Fibroblast of upper back skin (primary cell): Measurements from ENCODE around the gene LIFR.
A peak's percentile ranks its signal among the peaks of the same experiment; 100 is the strongest.

ENCODE experiments used
- DNase-seq: peaks from one replicate; pipeline ENCODE4 v3.0.0-alpha.2; 2013

The LIFR gene

GRCh38 chr5:38463634-38464521 is 92.6 kb downstream of the LIFR start:
- peak; percentile 95 for DNase-seq

DNA sequence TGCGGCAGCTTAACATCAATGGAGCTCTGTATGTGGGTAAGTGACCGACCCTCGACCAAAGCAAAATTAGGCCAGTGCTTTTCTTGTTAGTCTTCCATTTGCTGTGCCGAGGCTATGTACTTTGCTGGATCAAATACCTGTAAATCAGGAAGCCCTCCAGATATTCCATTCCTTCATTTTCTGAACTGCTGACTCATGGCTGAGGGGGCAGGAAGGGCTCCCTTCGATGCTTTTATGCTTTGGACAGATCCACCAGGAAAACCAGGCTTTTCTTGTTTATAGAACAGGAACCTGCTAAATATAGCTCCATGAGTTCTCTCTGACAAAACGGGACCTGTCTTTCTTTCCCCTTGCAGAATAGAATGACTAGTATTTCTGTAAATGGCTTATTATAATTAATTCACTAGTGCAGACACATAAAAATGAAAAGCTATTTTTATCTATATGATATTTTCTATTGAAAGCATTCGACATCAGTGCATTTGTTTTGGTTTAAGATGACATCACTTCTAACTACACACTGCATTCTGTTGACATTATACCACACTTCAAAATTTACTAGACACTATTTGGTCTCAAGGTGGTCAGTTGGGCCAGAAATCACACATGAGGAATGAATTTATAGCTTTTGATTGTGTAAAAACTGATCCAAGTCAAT is 93.3 kb downstream of the LIFR start:
- DNase-seq, result peak; percentile 58

DNA sequence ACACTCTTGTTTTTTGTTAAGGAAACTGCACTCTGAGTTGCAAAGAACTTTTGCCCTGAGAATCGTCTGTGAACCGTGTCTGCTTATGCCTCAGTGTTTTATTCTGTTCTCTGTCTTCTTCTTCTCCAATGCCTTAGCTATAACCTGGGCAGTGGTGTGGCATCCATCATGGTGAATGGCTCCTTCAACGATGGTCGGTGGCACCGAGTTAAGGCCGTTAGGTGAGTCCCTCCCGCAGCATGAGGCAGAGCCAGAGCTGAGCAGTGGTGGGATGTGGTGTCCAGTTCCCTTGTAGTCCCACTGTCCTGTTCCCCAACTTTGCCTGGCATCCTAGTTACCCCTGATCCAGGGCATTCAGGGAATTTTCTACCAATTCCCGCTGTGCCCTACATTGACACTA is 98.3 kb downstream of the LIFR start:
- DNase-seq, result no peak

DNA sequence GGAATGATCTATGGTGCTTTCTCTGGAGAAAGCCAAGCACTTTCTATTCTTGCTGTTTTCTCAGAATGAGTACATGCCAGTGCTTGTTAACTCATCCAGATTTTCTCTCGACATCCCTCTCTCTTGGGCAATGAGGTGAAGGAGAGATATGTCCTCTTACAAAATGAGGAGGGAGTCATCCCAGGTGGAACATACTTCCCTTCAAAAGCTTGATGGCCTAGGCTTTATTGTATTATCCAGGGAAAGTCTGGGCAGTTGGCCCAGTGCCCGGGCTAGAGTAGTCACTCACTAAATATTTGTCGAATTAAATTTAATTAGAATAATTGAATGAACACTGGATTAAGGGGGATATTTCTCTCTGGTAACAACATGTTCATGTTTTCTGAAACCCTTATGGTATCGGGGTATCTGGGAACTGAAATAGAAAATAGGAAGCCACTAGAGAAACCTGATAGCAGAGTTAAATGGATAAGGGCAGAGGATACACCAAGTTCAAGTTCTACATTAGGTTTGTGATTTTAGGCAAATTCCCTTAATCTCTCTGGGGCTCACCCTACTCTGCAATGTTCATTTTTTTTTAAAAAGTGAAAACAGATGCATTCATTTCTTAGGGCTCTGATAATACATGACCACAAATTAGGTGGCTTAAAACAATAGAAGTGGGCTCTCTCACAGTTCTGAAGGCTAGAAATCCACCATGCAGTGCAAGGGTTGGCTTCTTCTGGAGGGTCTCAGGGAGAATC is 99.6 kb downstream of the LIFR start:
- DNase-seq, result peak; percentile 48

GRCh38 chr5:38455796-38456330 is 100.6 kb downstream of the LIFR start:
- DNase-seq, result no peak

DNA sequence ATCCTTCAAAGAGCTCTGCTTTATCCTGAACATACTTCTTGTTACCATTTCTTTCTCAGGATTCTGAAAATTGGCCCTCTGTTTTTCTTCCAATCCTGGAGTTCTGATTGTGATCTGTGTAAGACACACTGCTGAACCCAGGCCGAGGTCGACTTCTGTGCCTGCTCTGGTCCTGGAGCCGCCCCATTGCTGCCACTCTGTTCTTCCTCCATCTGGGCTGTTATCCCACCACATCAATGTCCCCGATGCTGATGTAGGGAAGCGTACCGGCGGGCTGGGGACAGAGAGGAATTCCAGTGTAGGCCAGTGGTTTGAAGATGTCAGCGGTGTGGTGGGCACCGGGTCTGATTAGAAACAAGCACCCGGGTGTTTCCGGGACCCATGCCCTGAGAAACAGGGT is 102.5 kb downstream of the LIFR start:
- no peak for DNase-seq

DNA sequence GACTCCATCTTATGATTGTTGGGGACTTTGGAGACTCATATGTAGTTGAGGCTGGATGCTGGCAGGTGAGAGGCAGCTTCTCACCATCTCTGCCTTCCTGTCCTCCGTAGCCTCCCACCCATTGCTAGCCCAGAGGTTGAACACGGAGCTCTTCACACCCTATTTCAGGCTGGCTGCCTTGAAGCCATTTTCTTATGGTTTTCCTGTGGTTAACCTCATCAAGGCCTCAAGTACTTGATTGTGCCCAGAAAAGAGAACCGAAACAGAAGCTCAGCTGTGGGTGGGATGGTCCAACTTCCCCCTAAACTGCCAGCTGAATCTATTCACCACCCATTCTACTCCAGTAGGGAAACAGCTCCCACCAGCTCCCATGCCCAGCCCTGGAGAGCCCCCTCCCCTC is 102.9 kb downstream of the LIFR start:
- DNase-seq, result no peak

- no peak for DNase-seq
These were observed 104.2 kb downstream of the LIFR start for GRCh38 chr5:38452201-38452600.

GRCh38 chr5:38451074-38451725 is 105.2 kb downstream of the LIFR start:
- peak; percentile 23 for DNase-seq

DNA sequence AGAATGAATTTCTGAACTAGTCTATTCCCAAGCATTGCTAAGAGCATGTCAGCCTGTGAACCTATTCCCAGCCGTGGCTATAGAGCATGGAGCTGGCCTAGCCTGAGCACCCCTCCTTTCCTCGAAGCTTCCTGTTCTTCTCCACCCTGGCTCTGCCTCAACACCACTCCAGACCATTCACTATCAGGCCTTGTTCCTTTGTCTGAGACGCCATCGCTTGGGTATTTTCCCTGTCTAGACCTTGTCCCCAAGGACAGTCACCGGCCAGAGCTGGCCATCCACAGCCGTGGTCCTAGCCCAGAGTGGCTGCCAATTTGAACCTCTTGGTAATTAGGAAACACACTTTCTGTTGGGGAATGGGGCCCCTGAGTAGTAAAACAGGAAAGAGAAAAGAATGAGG is 105.8 kb downstream of the LIFR start:
- no peak for DNase-seq

- no peak for DNase-seq
These were observed 107.7 kb downstream of the LIFR start for GRCh38 chr5:38448568-38449350.

- peak; percentile 58 for DNase-seq
These were observed 108.7 kb downstream of the LIFR start for GRCh38 chr5:38447786-38448185.

- DNase-seq, result no peak
These were observed 109.4 kb downstream of the LIFR start for GRCh38 chr5:38447056-38447455.

GRCh38 chr5:38446029-38446522 is 110.4 kb downstream of the LIFR start:
- DNase-seq, result no peak

GRCh38 chr5:38445374-38446028 is 110.9 kb downstream of the LIFR start:
- DNase-seq, result no peak

GRCh38 chr5:38443390-38443789 is 113.1 kb downstream of the LIFR start:
- no peak for DNase-seq

DNA sequence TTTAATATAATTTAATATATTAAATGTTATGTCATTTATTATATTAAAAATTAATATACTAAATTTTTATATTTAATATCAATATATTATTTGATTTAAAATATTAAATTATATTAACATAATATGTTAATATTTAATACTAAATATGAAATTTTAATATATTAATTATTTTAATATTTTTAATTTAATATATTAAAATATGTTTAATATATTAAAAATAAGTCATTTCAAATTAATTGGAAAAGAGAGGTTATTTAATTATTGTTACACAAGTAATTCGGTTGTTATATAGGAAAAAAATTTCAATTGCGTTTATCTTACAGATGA is 114.2 kb downstream of the LIFR start:
- DNase-seq, result no peak

- DNase-seq, result peak; percentile 90
These were observed 114.8 kb downstream of the LIFR start for GRCh38 chr5:38441453-38442246.

- DNase-seq, result no peak
These were observed 117.7 kb downstream of the LIFR start for GRCh38 chr5:38438757-38439156.

GRCh38 chr5:38434966-38435705 is 121.3 kb downstream of the LIFR start:
- DNase-seq, result peak; percentile 68
